HG03039 (cell line): ENCODE data around the gene TM6SF1.
"Not testable (repeated sequence)": the region's sequence is repeated elsewhere in the genome, so short reads cannot be mapped to it uniquely, and the experiment has no call there.

Source experiments
- ATAC-seq: cut with Tn5 transposase; IDR thresholded peaks from one replicate; pipeline ENCODE4 v1.9.1; 2021; ENCODE audit warnings: mild to moderate bottlenecking, moderate library complexity; ENCODE audit not compliant: unreplicated experiment

TM6SF1 gene

GRCh38 chr15:83115410-83115809 lies 8.0 kb downstream of the TM6SF1 start:
- ATAC-seq = no peak

- no peak for ATAC-seq
Measured at GRCh38 chr15:83115831-83116565, 8.6 kb downstream of the TM6SF1 start.

- ATAC-seq = no peak
Measured at GRCh38 chr15:83118291-83118827, 10.9 kb downstream of the TM6SF1 start.

GRCh38 chr15:83118968-83119367 lies 11.5 kb downstream of the TM6SF1 start:
- ATAC-seq = no peak

- ATAC-seq = no peak
Measured at GRCh38 chr15:83119968-83120581, 12.6 kb downstream of the TM6SF1 start.

- no peak for ATAC-seq
Measured at GRCh38 chr15:83123529-83123928, 16.1 kb downstream of the TM6SF1 start.

- ATAC-seq = no peak
Measured at GRCh38 chr15:83127547-83128150, 20.2 kb downstream of the TM6SF1 start.

- ATAC-seq = no peak
Measured at GRCh38 chr15:83129791-83130190, 22.3 kb downstream of the TM6SF1 start.

- ATAC-seq = no peak
Measured at GRCh38 chr15:83132861-83133523, 25.5 kb downstream of the TM6SF1 start.

- not testable (repeated sequence) for ATAC-seq
Measured at GRCh38 chr15:83142151-83142550, 34.7 kb downstream of the TM6SF1 start.

GRCh38 chr15:83144771-83145170 lies 37.3 kb downstream of the TM6SF1 start:
- no peak for ATAC-seq

- no peak for ATAC-seq
Measured at GRCh38 chr15:83153288-83153687, 45.8 kb downstream of the TM6SF1 start.

GRCh38 chr15:83155942-83156341 lies 48.5 kb downstream of the TM6SF1 start:
- no peak for ATAC-seq

GRCh38 chr15:83158393-83158792 lies 50.9 kb downstream of the TM6SF1 start:
- no peak for ATAC-seq

GRCh38 chr15:83160741-83161140 lies 53.3 kb downstream of the TM6SF1 start:
- no peak for ATAC-seq

- ATAC-seq = no peak
Measured at GRCh38 chr15:83163032-83163431, 55.6 kb downstream of the TM6SF1 start.

- ATAC-seq = no peak
Measured at GRCh38 chr15:83164111-83164770, 56.8 kb downstream of the TM6SF1 start.

GRCh38 chr15:83164771-83165404 lies 57.4 kb downstream of the TM6SF1 start:
- no peak for ATAC-seq

GRCh38 chr15:83166218-83166617 lies 58.8 kb downstream of the TM6SF1 start:
- no peak for ATAC-seq

GRCh38 chr15:83166830-83167229 lies 59.4 kb downstream of the TM6SF1 start:
- ATAC-seq = no peak
